ENCODE data around the gene CTNND1. TPM values are rescaled to one million over a fixed set of nuclear protein-coding genes. Genes with fewer than 3 reads are reported as not detected.

The CTNND1 gene
- total RNA-seq, 3 donors from 2014 or later, result 311 to 545 (median 448) TPM

- no peak for TF ChIP-seq CTCF (IDR thresholded peaks at IDR 0.05)
- ATAC-seq, result no peak
Measured at GRCh38 chr11:57751176-57751575, 10.4 kb upstream of the CTNND1 start.

GRCh38 chr11:57751676-57752253, 9.8 kb upstream of the CTNND1 start, which contains the start of gene BTBD18:
TSS of gene BTBD18 (minus strand) at chr11:57751819. CDS start at chr11:57751188, 631 bp downstream.
- intact Hi-C loops (cut with DNase I, micrococcal nuclease), result no loop called here
- peak in 1 of 3 donors; percentile 67 for DNase-seq
- Histone ChIP-seq H3K9me3 (no peaks in the 10 kb centered on the region), H3K36me3 (ENCODE audit: low read depth) (no peaks in the 10 kb centered on the region), H3K4me1 (ENCODE audit: low read depth) (peaks cover 6% of the 10 kb centered on the region), H3K4me3 (no peak within 1 kb of the TSS)
- TF ChIP-seq CTCF (IDR thresholded peaks at IDR 0.05), result peak; percentile 25
- peak; percentile 96 for ATAC-seq

More at GRCh38 chr11:57751176-57751575, 10.4 kb upstream of the CTNND1 start:
- intact Hi-C loops (cut with DNase I, micrococcal nuclease), result no loop called here
- H3K4me1 ChIP-seq (ENCODE audit: low read depth), result peaks cover 6% of the 10 kb centered on the region
- no peaks in the 10 kb centered on the region for H3K9me3 ChIP-seq
- H3K4me3 ChIP-seq, result no peak overlapping the region
- DNase-seq, result no peak
- H3K36me3 ChIP-seq (ENCODE audit: low read depth), result no peaks in the 10 kb centered on the region

GRCh38 chr11:57752954-57753353, 8.6 kb upstream of the CTNND1 start:
- ATAC-seq (no peak), DNase-seq (no peak)
- Histone ChIP-seq H3K36me3 (ENCODE audit: low read depth) (no peaks in the 10 kb centered on the region), H3K9me3 (no peaks in the 10 kb centered on the region), H3K4me3 (no peak overlapping the region), H3K4me1 (ENCODE audit: low read depth) (peaks cover 6% of the 10 kb centered on the region)
- no peak for TF ChIP-seq CTCF (IDR thresholded peaks at IDR 0.05)
- intact Hi-C loops (cut with DNase I, micrococcal nuclease), result no loop called here

GRCh38 chr11:57758174-57758573, 3.4 kb upstream of the CTNND1 start:
- Histone ChIP-seq H3K36me3 (ENCODE audit: low read depth) (no peaks in the 10 kb centered on the region), H3K4me1 (ENCODE audit: low read depth) (no peaks in the 10 kb centered on the region), H3K4me3 (no peak overlapping the region), H3K9me3 (no peaks in the 10 kb centered on the region)
- TF ChIP-seq CTCF (IDR thresholded peaks at IDR 0.05), result no peak
- intact Hi-C loops (cut with DNase I, micrococcal nuclease), result no loop called here
- DNase-seq, result no peak
- no peak for ATAC-seq

GRCh38 chr11:57762235-57762861, 746 bp downstream of the CTNND1 start:
- no peaks in the 10 kb centered on the region for H3K36me3 ChIP-seq (ENCODE audit: low read depth)
- DNase-seq (peak in 1 of 3 donors; percentile 69), ATAC-seq (peak; percentile 62)
- no peak for TF ChIP-seq CTCF (IDR thresholded peaks at IDR 0.05)
- H3K4me3 ChIP-seq, result peak overlapping the region; percentile 31
- intact Hi-C loops (cut with DNase I, micrococcal nuclease), result loop anchor here in 1 of 2 donors (5.0 kb wide), 1 partner anchor 35 kb away; no protein-coding TSS in a partner anchor
- H3K9me3 ChIP-seq, result no peaks in the 10 kb centered on the region
- peaks cover 15% of the 10 kb centered on the region for H3K4me1 ChIP-seq (ENCODE audit: low read depth)
